Hepatocyte (in vitro differentiated cells): Measurements from ENCODE around the gene FLVCR1. TPM values are rescaled to one million over a fixed set of nuclear protein-coding genes. Genes with fewer than 3 reads are reported as not detected.
A peak's percentile ranks its signal among the peaks of the same experiment; 100 is the strongest.

Experiments
- DNase-seq: peaks from one replicate; pipeline ENCODE4 v3.0.0-alpha.2; 2016; ENCODE audit warnings: low spot score
- H2AFZ ChIP-seq: fragments of 200-600 bp; sonication (generic); 2 replicates; pipeline ENCODE4 v1.6.0; 2016; ENCODE audit warnings: antibody characterized with exemption, mild to moderate bottlenecking
- H3K27ac ChIP-seq: fragments of 200-600 bp; sonication (generic); 2 replicates; pipeline ENCODE4 v1.5.1; 2016; ENCODE audit warnings: mild to moderate bottlenecking
- H3K27me3 ChIP-seq: fragments of 200-600 bp; sonication (generic); 2 replicates; pipeline ENCODE4 v1.6.1; 2016
- H3K36me3 ChIP-seq: fragments of 200-600 bp; sonication (generic); replicated peaks from 2 replicates; pipeline ENCODE4 v1.5.1; 2016; ENCODE audit warnings: low read depth; ENCODE audit not compliant: insufficient read depth
- H3K4me1 ChIP-seq: fragments of 200-600 bp; sonication (generic); 2 replicates; pipeline ENCODE4 v1.5.1; 2016; ENCODE audit warnings: mild to moderate bottlenecking, moderate library complexity; ENCODE audit not compliant: insufficient read depth
- H3K4me2 ChIP-seq: fragments of 200-600 bp; sonication (generic); 2 replicates; pipeline ENCODE4 v1.6.0; 2016
- H3K4me3 ChIP-seq: fragments of 200-600 bp; sonication (generic); 2 replicates; pipeline ENCODE4 v1.5.1; 2016; ENCODE audit warnings: mild to moderate bottlenecking
- H3K79me2 ChIP-seq: fragments of 200-600 bp; sonication (generic); 2 replicates; pipeline ENCODE4 v1.6.0; 2017; ENCODE audit warnings: mild to moderate bottlenecking
- H3K9me2 ChIP-seq: fragments of 200-600 bp; sonication (generic); replicated peaks from 2 replicates; pipeline ENCODE4 v1.6.0; 2017; ENCODE audit warnings: mild to moderate bottlenecking; ENCODE audit not compliant: insufficient read depth
- H3K9me3 ChIP-seq: fragments of 200-600 bp; sonication (generic); 2 replicates; pipeline ENCODE4 v1.5.1; 2016; ENCODE audit warnings: low read depth, mild to moderate bottlenecking
- H4K20me1 ChIP-seq: fragments of 200-600 bp; sonication (generic); 2 replicates; pipeline ENCODE4 v1.6.0; 2016; ENCODE audit warnings: mild to moderate bottlenecking; ENCODE audit not compliant: insufficient read depth, poor library complexity, severe bottlenecking
- CTCF ChIP-seq: fragments of 200-600 bp; sonication (generic); IDR thresholded peaks from 2 replicates; pipeline ENCODE4 v1.5.1; 2016; ENCODE audit warnings: antibody characterized with exemption, mild to moderate bottlenecking; ENCODE audit not compliant: poor library complexity
- EZH2 ChIP-seq: fragments of 200-600 bp; sonication (generic); IDR thresholded peaks from 2 replicates; pipeline ENCODE4 v1.6.1; 2016; ENCODE audit warnings: antibody characterized with exemption, mild to moderate bottlenecking, borderline replicate concordance
- EZH2phosphoT487 ChIP-seq: fragments of 200-600 bp; sonication (generic); IDR thresholded peaks from one replicate; pipeline ENCODE4 v1.6.1; 2018; ENCODE audit warnings: antibody characterized with exemption, mild to moderate bottlenecking, low read depth, moderate library complexity; ENCODE audit not compliant: unreplicated experiment, severe bottlenecking
- WGBS: methylation state at CpG from one replicate; pipeline ENCODE4 v1.1.6; 2016; ENCODE audit warnings: low lambda C conversion rate; ENCODE audit errors: missing lambda C conversion rate; 5-methylcytosine and 5-hydroxymethylcytosine counted together
- polyA plus RNA-seq: library from polyadenylated mRNA; unstranded; fragments of >200 nt; fragmentation: Nextera tagmentation; extraction: Ambion mirVana; gene quantifications from 2 replicates; pipeline ENCODE4 v1.2.1, GENCODE V29; 2016
- total RNA-seq: library from RNA; depleted of rRNA; stranded (reverse); fragments of >200 nt; gene quantifications from 2 replicates; pipeline ENCODE4 v1.2.3, GENCODE V29; 2014

The FLVCR1 gene
- total and polyA plus RNA-seq, 2 experiments from 2014 or later: 9.9 to 32.5 TPM

GRCh38 chr1:212920896-212921295 is 62.8 kb downstream of the FLVCR1 start:
- H3K9me3 ChIP-seq: no peaks in the 10 kb centered on the region
- no peaks in the 10 kb centered on the region for H3K79me2 ChIP-seq
- no peak for DNase-seq
- H4K20me1 ChIP-seq: no peaks in the 10 kb centered on the region
- no peak overlapping the region for H3K4me2 ChIP-seq
- H2AFZ ChIP-seq: no peak overlapping the region
- H3K9me2 ChIP-seq: no peaks in the 10 kb centered on the region
- H3K36me3 ChIP-seq: no peaks in the 10 kb centered on the region
- no peak overlapping the region for H3K4me3 ChIP-seq
- 78% methylated on average over 6 of the region's 6 CpGs for WGBS
- no peak for TF ChIP-seq EZH2phosphoT487
- TF ChIP-seq EZH2: no peak
- TF ChIP-seq CTCF: peak; percentile 13
- no peaks in the 10 kb centered on the region for H3K27me3 ChIP-seq
- no peaks in the 10 kb centered on the region for H3K4me1 ChIP-seq
- no peak overlapping the region for H3K27ac ChIP-seq

GRCh38 chr1:212922016-212922415 is 63.9 kb downstream of the FLVCR1 start:
- no peaks in the 10 kb centered on the region for H3K36me3 ChIP-seq
- H3K9me3 ChIP-seq: no peaks in the 10 kb centered on the region
- H3K79me2 ChIP-seq: no peaks in the 10 kb centered on the region
- 87% methylated on average over 5 of the region's 5 CpGs for WGBS
- no peaks in the 10 kb centered on the region for H3K9me2 ChIP-seq
- H3K4me2 ChIP-seq: no peak overlapping the region
- H3K27ac ChIP-seq: no peak overlapping the region
- DNase-seq: no peak
- H2AFZ ChIP-seq: no peak overlapping the region
- no peaks in the 10 kb centered on the region for H3K4me1 ChIP-seq
- no peaks in the 10 kb centered on the region for H4K20me1 ChIP-seq
- no peak for TF ChIP-seq CTCF
- no peaks in the 10 kb centered on the region for H3K27me3 ChIP-seq
- H3K4me3 ChIP-seq: no peak overlapping the region

- H3K9me2 ChIP-seq: no peaks in the 10 kb centered on the region
- no peak overlapping the region for H3K4me3 ChIP-seq
- no peaks in the 10 kb centered on the region for H4K20me1 ChIP-seq
- no peak for DNase-seq
- no peaks in the 10 kb centered on the region for H3K4me1 ChIP-seq
- H3K27me3 ChIP-seq: no peaks in the 10 kb centered on the region
- no peak overlapping the region for H3K27ac ChIP-seq
- WGBS: 86% methylated on average over 6 of the region's 6 CpGs
- no peak for TF ChIP-seq EZH2phosphoT487
- no peak for TF ChIP-seq CTCF
- TF ChIP-seq EZH2: no peak
- H3K4me2 ChIP-seq: no peak overlapping the region
- no peaks in the 10 kb centered on the region for H3K36me3 ChIP-seq
- H3K9me3 ChIP-seq: no peaks in the 10 kb centered on the region
- H3K79me2 ChIP-seq: no peaks in the 10 kb centered on the region
- H2AFZ ChIP-seq: no peak overlapping the region
These were observed 68.3 kb downstream of the FLVCR1 start for GRCh38 chr1:212926372-212926771.
